ENCODE data around the gene SERPINB2.

- TF ChIP-seq CTCF (IDR thresholded peaks at IDR 0.05) (no peak), POLR2A (IDR thresholded peaks at IDR 0.05) (no peak)
Measured at GRCh38 chr18:63947051-63947790, 59.7 kb downstream of the SERPINB2 start.

Measured in adrenal gland (tissue), 5 donors.